Activated CD8-positive, alpha-beta T cell treated with anti-CD3 and anti-CD28 coated beads for 36 hours (primary cell): ENCODE results near the gene TBC1D22A. TPM values are rescaled to one million over a fixed set of nuclear protein-coding genes. Genes with fewer than 3 reads are reported as not detected.

Source experiments
- ATAC-seq: fragments of 200-7000 bp; cut with Tn5 transposase; one replicate; pipeline ENCODE4 v1.10.0; 2021; ENCODE audit warnings: mild to moderate bottlenecking, moderate library complexity
- CTCF ChIA-PET: fragments of 350-600 bp; sonication (Branson Sonifier 250); formaldehyde crosslinking; loops from one replicate; lab custom pipeline; 2021; ENCODE audit warnings: antibody characterized with exemption; lab: Charles Lee
- POLR2A ChIA-PET: fragments of 350-600 bp; sonication (Branson Sonifier 250); formaldehyde crosslinking; loops from one replicate; lab custom pipeline; 2021; ENCODE audit warnings: antibody characterized with exemption; lab: Charles Lee
- DNase-seq: peaks from one replicate; pipeline ENCODE4 v3.0.0-alpha.2; 2020
- H3K27ac Mint-ChIP-seq: one replicate; pipeline ENCODE4 v1.8.0; 2021; ENCODE audit warnings: mild to moderate bottlenecking, mixed read lengths
- H3K27me3 Mint-ChIP-seq: one replicate; pipeline ENCODE4 v1.8.0; 2021; ENCODE audit warnings: mixed read lengths
- H3K36me3 Mint-ChIP-seq: one replicate; pipeline ENCODE4 v1.8.0; 2021; ENCODE audit warnings: low read depth, mixed read lengths
- H3K4me1 Mint-ChIP-seq: one replicate; pipeline ENCODE4 v1.8.0; 2021; ENCODE audit warnings: low read depth, mixed read lengths
- H3K4me3 Mint-ChIP-seq: one replicate; pipeline ENCODE4 v1.8.0; 2021; ENCODE audit warnings: mild to moderate bottlenecking, moderate library complexity, mixed read lengths
- H3K9me3 Mint-ChIP-seq: one replicate; pipeline ENCODE4 v1.8.0; 2021; ENCODE audit warnings: mixed read lengths
- CTCF ChIP-seq: fragments of 200-600 bp; IDR thresholded peaks from one replicate; pipeline ENCODE4 v1.8.0; 2022; ENCODE audit warnings: antibody characterized with exemption, mild to moderate bottlenecking
- intact Hi-C: fragments of 100-400 bp; cut with micrococcal nuclease; formaldehyde crosslinking; loops from one replicate; pipeline ENCODE4 v1.10.0; 2022
- total RNA-seq, 2 experiments: library from RNA; stranded (reverse); gene quantifications; one replicate each; pipeline ENCODE4 v1.2.3, GENCODE V29; 2021

Gene TBC1D22A
- total RNA-seq, 2 experiments from 2014 or later = 41.0 to 42.8 TPM

GRCh38 chr22:47023871-47024270 is 261.4 kb downstream of the TBC1D22A start:
- DNase-seq = no peak
- CTCF ChIA-PET = no interaction called here
- POLR2A ChIA-PET = no interaction called here
- Mint-ChIP-seq H3K4me1 (peaks cover 5% of the 10 kb centered on the region), H3K4me3 (no peak overlapping the region), H3K27me3 (no peaks in the 10 kb centered on the region), H3K9me3 (peaks cover 7% of the 10 kb centered on the region), H3K36me3 (peaks cover 8% of the 10 kb centered on the region), H3K27ac (no peak overlapping the region)
- intact Hi-C loops = no loop called here
- no peak for TF ChIP-seq CTCF
- no peak for ATAC-seq

GRCh38 chr22:47027766-47028165 is 265.3 kb downstream of the TBC1D22A start:
- no peak for ATAC-seq
- CTCF ChIA-PET = no interaction called here
- no peaks in the 10 kb centered on the region for H3K27me3 Mint-ChIP-seq
- H3K4me1 Mint-ChIP-seq = peaks cover 2% of the 10 kb centered on the region
- no peak overlapping the region for H3K4me3 Mint-ChIP-seq
- H3K36me3 Mint-ChIP-seq = peaks cover 2% of the 10 kb centered on the region
- no peak for TF ChIP-seq CTCF
- no peak for DNase-seq
- POLR2A ChIA-PET = no interaction called here
- H3K9me3 Mint-ChIP-seq = no peaks in the 10 kb centered on the region
- no peak overlapping the region for H3K27ac Mint-ChIP-seq
- intact Hi-C loops = no loop called here

GRCh38 chr22:47029244-47030074 is 267.0 kb downstream of the TBC1D22A start:
- POLR2A ChIA-PET = no interaction called here
- no peak for ATAC-seq
- no peak overlapping the region for H3K27ac Mint-ChIP-seq
- CTCF ChIA-PET = no interaction called here
- H3K4me3 Mint-ChIP-seq = no peak overlapping the region
- H3K36me3 Mint-ChIP-seq = no peaks in the 10 kb centered on the region
- peaks cover 2% of the 10 kb centered on the region for H3K4me1 Mint-ChIP-seq
- no peak for TF ChIP-seq CTCF
- H3K27me3 Mint-ChIP-seq = no peaks in the 10 kb centered on the region
- DNase-seq = no peak
- no peaks in the 10 kb centered on the region for H3K9me3 Mint-ChIP-seq
- intact Hi-C loops = no loop called here

GRCh38 chr22:47030143-47030661 is 267.8 kb downstream of the TBC1D22A start:
- DNase-seq = no peak
- ATAC-seq = no peak
- H3K36me3 Mint-ChIP-seq = no peaks in the 10 kb centered on the region
- H3K4me3 Mint-ChIP-seq = no peak overlapping the region
- CTCF ChIA-PET = no interaction called here
- H3K4me1 Mint-ChIP-seq = peaks cover 2% of the 10 kb centered on the region
- no peaks in the 10 kb centered on the region for H3K9me3 Mint-ChIP-seq
- no peak overlapping the region for H3K27ac Mint-ChIP-seq
- intact Hi-C loops = no loop called here
- H3K27me3 Mint-ChIP-seq = no peaks in the 10 kb centered on the region
- TF ChIP-seq CTCF = no peak
- POLR2A ChIA-PET = no interaction called here

GRCh38 chr22:47030881-47031627 is 268.6 kb downstream of the TBC1D22A start:
- peaks cover 2% of the 10 kb centered on the region for H3K4me1 Mint-ChIP-seq
- no peak overlapping the region for H3K27ac Mint-ChIP-seq
- intact Hi-C loops = no loop called here
- H3K27me3 Mint-ChIP-seq = no peaks in the 10 kb centered on the region
- ATAC-seq (no peak), DNase-seq (no peak)
- CTCF ChIA-PET = no interaction called here
- no peak for TF ChIP-seq CTCF
- no peaks in the 10 kb centered on the region for H3K9me3 Mint-ChIP-seq
- POLR2A ChIA-PET = no interaction called here
- H3K4me3 Mint-ChIP-seq = no peak overlapping the region
- H3K36me3 Mint-ChIP-seq = no peaks in the 10 kb centered on the region
